IMR-90 (cell line): ENCODE measurements around the gene LCP1. TPM values are rescaled to one million over a fixed set of nuclear protein-coding genes. Genes with fewer than 3 reads are reported as not detected.

Source experiments
- ATAC-seq: fragments of 200-7000 bp; cut with Tn5 transposase; 2 replicates; pipeline ENCODE4 v1.9.1; 2020; ENCODE audit warnings: low read depth, mild to moderate bottlenecking, moderate library complexity
- BruUV-seq: library from RNA; stranded (reverse); fragments of 400-500 nt; replicated peaks from 2 replicates; lab custom pipeline; 2021; lab: Mats Ljungman, UMichigan
- CTCF ChIA-PET: fragments of 300-600 bp; formaldehyde crosslinking; extraction: SDS; loops from one replicate; lab custom pipeline; 2021; ENCODE audit warnings: antibody characterized with exemption; lab: Yijun Ruan, JAX
- POLR2A ChIA-PET: fragments of 300-600 bp; sonication (Branson Sonifier 250); formaldehyde crosslinking; loops from one replicate; lab custom pipeline; 2022; ENCODE audit warnings: antibody characterized with exemption; ENCODE audit not compliant: unreplicated experiment; lab: Charles Lee
- DNase-seq: peaks from one replicate; pipeline ENCODE4 v3.0.0; 2013
- H2AFZ ChIP-seq: replicated peaks from 2 replicates; pipeline ENCODE3; 2013; ENCODE audit warnings: low read length, mild to moderate bottlenecking; ENCODE audit not compliant: poor library complexity
- H2AK5ac ChIP-seq: 2 replicates; pipeline ENCODE4 v1.6.1; 2013; ENCODE audit warnings: low read depth, low read length, inconsistent platforms
- H2AK9ac ChIP-seq: replicated peaks from 2 replicates; pipeline ENCODE3; 2013; ENCODE audit warnings: mild to moderate bottlenecking, low read depth, low read length, moderate library complexity; ENCODE audit not compliant: poor library complexity
- H2BK120ac ChIP-seq: 2 replicates; pipeline ENCODE4 v1.6.1; 2013; ENCODE audit warnings: low read depth, low read length, inconsistent platforms
- H2BK15ac ChIP-seq: 3 replicates; pipeline ENCODE4 v1.6.1; 2013; ENCODE audit warnings: low read depth, low read length, inconsistent platforms
- H2BK20ac ChIP-seq: 2 replicates; pipeline ENCODE4 v1.6.1; 2013; ENCODE audit warnings: low read depth, mild to moderate bottlenecking, inconsistent platforms, low read length, moderate library complexity
- H2BK5ac ChIP-seq: 2 replicates; pipeline ENCODE4 v1.6.1; 2013; ENCODE audit warnings: mild to moderate bottlenecking, low read depth, low read length, inconsistent platforms; ENCODE audit not compliant: poor library complexity, severe bottlenecking
- H3K14ac ChIP-seq: replicated peaks from 2 replicates; pipeline ENCODE4 v1.6.1; 2013; ENCODE audit warnings: low read depth, low read length, inconsistent platforms
- H3K18ac ChIP-seq: 2 replicates; pipeline ENCODE4 v1.6.1; 2013; ENCODE audit warnings: low read depth, low read length, control low read depth
- H3K23ac ChIP-seq: 2 replicates; pipeline ENCODE4 v1.6.1; 2013; ENCODE audit warnings: low read depth, low read length, inconsistent platforms
- H3K27ac ChIP-seq: 2 replicates; pipeline ENCODE4 v1.5.1; 2013; ENCODE audit warnings: mild to moderate bottlenecking, control low read depth, low read length; ENCODE audit not compliant: insufficient read depth
- H3K27me3 ChIP-seq: 2 replicates; pipeline ENCODE4 v1.6.1; 2013; ENCODE audit warnings: low read length; ENCODE audit not compliant: control insufficient read depth, insufficient read depth
- H3K36me3 ChIP-seq: 2 replicates; pipeline ENCODE4 v1.6.1; 2013; ENCODE audit warnings: low read length, mixed read lengths; ENCODE audit not compliant: control insufficient read depth, insufficient read depth
- H3K4ac ChIP-seq: 2 replicates; pipeline ENCODE4 v1.6.1; 2013; ENCODE audit warnings: low read depth, low read length, inconsistent platforms
- H3K4me1 ChIP-seq: 2 replicates; pipeline ENCODE4 v1.6.1; 2013; ENCODE audit warnings: low read length, mixed read lengths; ENCODE audit not compliant: control insufficient read depth, insufficient read depth
- H3K4me2 ChIP-seq: 2 replicates; pipeline ENCODE4 v1.6.1; 2013; ENCODE audit warnings: low read depth, mild to moderate bottlenecking, control low read depth, low read length, moderate library complexity
- H3K4me3 ChIP-seq: 2 replicates; pipeline ENCODE4 v1.5.1; 2013; ENCODE audit warnings: low read depth, mild to moderate bottlenecking, control low read depth, low read length, moderate library complexity; ENCODE audit not compliant: insufficient read depth
- H3K56ac ChIP-seq: 2 replicates; pipeline ENCODE4 v1.6.1; 2013; ENCODE audit warnings: low read length, inconsistent platforms; ENCODE audit not compliant: insufficient read depth; ENCODE audit errors: extremely low read depth
- H3K79me1 ChIP-seq, 2 experiments: 2 replicates each; pipeline ENCODE4 v1.6.1; 2013; ENCODE audit warnings: low read length in 2 of 2, inconsistent platforms in 1 of 2, low read depth in 1 of 2
- H3K9ac ChIP-seq: 2 replicates; pipeline ENCODE4 v1.6.1; 2013; ENCODE audit warnings: low read depth, low read length, control low read depth
- H3K9me1 ChIP-seq: 2 replicates; pipeline ENCODE4 v1.6.1; 2013; ENCODE audit warnings: low read length, inconsistent platforms; ENCODE audit not compliant: insufficient read depth
- H3K9me3 ChIP-seq: 2 replicates; pipeline ENCODE4 v1.6.1; 2013; ENCODE audit warnings: low read length; ENCODE audit not compliant: control insufficient read depth, insufficient read depth
- H4K20me1 ChIP-seq: 2 replicates; pipeline ENCODE4 v1.6.1; 2013; ENCODE audit warnings: low read length, inconsistent platforms; ENCODE audit not compliant: insufficient read depth
- H4K5ac ChIP-seq: 2 replicates; pipeline ENCODE4 v1.6.1; 2013; ENCODE audit warnings: mild to moderate bottlenecking, low read depth, low read length, control low read depth
- H4K8ac ChIP-seq, 2 experiments: 2 replicates each; pipeline ENCODE4 v1.6.1; 2013; ENCODE audit warnings: low read depth in 2 of 2, low read length in 2 of 2, control low read depth in 1 of 2, inconsistent platforms in 1 of 2
- H4K91ac ChIP-seq: 2 replicates; pipeline ENCODE4 v1.6.1; 2013; ENCODE audit warnings: low read depth, low read length, inconsistent platforms; ENCODE audit not compliant: insufficient read depth
- BHLHE40 ChIP-seq: fragments of 150-350 bp; IDR thresholded peaks from 2 replicates; pipeline ENCODE4 v1.6.1; 2016; ENCODE audit warnings: mild to moderate bottlenecking, low read depth, low read length
- MAFK ChIP-seq: IDR thresholded peaks from 2 replicates; pipeline ENCODE4 v1.6.1; 2012; ENCODE audit warnings: low read depth, low read length, improper control_type of control experiment
- MAZ ChIP-seq: IDR thresholded peaks from 2 replicates; pipeline ENCODE4 v1.6.1; 2012; ENCODE audit warnings: low read depth, mild to moderate bottlenecking, low read length, improper control_type of control experiment, moderate library complexity, borderline replicate concordance
- WGBS, 2 experiments: methylation state at CpG; one replicate each; pipeline versions ENCODE4 v1.1.5 to v1.1.7; 2013; ENCODE audit warnings: missing lambda C conversion rate in 2 of 2; ENCODE audit not compliant: insufficient read length in 1 of 2; ENCODE audit errors: extremely low coverage in 2 of 2; 5-methylcytosine and 5-hydroxymethylcytosine counted together
- dilution Hi-C: fragments of 300-500 bp; cut with HindIII; formaldehyde crosslinking; loops from one replicate; pipeline ENCODE4 v1.14.3; 2018; ENCODE audit warnings: low sequenced_read_pairs; ENCODE audit not compliant: unreplicated experiment
- in situ Hi-C: fragments of 300-500 bp; cut with MboI; formaldehyde crosslinking; loops from 3 replicates; pipeline ENCODE4 v1.14.3; 2019; ENCODE audit warnings: low sequenced_read_pairs, inconsistent platforms, mixed read lengths
- intact Hi-C: fragments of 100-400 bp; cut with micrococcal nuclease; formaldehyde crosslinking; loops from 2 replicates; pipeline ENCODE4 v1.10.0; 2022
- polyA plus RNA-seq, 3 experiments: library from polyadenylated mRNA; depleted of rRNA; stranded (reverse); fragments of >200 nt; gene quantifications; 2 replicates each; pipeline ENCODE4 v1.2.3, GENCODE V29; 2012; ENCODE audit warnings: low replicate concordance in 1 of 3
- total RNA-seq: library from RNA; depleted of rRNA; stranded (reverse); fragments of >200 nt; gene quantifications from 2 replicates; pipeline ENCODE4 v1.2.3, GENCODE V29; 2012
- TF ChIP-seq, protein P1 (sequence below): fragments of 150-350 bp; IDR thresholded peaks from 2 replicates; pipeline ENCODE4 v1.6.1; 2016; ENCODE audit warnings: low read depth, mild to moderate bottlenecking, low read length, moderate library complexity, borderline replicate concordance

The LCP1 gene
- total and polyA plus RNA-seq, 2 of the 4 experiments (the other 2 are of a cell fraction): not detected

GRCh38 chr13:46160065-46160464 lies 21.9 kb downstream of the LCP1 start:
- Histone ChIP-seq H2AK5ac (no peak overlapping the region), H2AK9ac (no peak overlapping the region), H2BK20ac (no peak overlapping the region), H3K4me2 (no peak overlapping the region), H3K9me3 (no peaks in the 10 kb centered on the region), H3K9me1 (no peaks in the 10 kb centered on the region), H3K4ac (no peak overlapping the region), H3K23ac (no peak overlapping the region), H2BK15ac (no peak overlapping the region), H3K4me3 (no peak overlapping the region), H3K56ac (no peak overlapping the region), H3K79me1 (no peaks in the 10 kb centered on the region), H3K27me3 (peaks cover 2% of the 10 kb centered on the region; the same call in 1 of the 2 replicates), H2BK5ac (no peak overlapping the region), H2AFZ (no peak overlapping the region), H3K4me1 (no peaks in the 10 kb centered on the region), H4K91ac (no peak overlapping the region), H3K14ac (no peak overlapping the region), H4K20me1 (no peaks in the 10 kb centered on the region), H4K5ac (no peak overlapping the region), H4K8ac (no peak overlapping the region), H3K27ac (no peak overlapping the region), H3K18ac (no peak overlapping the region), H3K36me3 (no peaks in the 10 kb centered on the region), H3K9ac (no peak overlapping the region), H2BK120ac (no peak overlapping the region)
- ChIA-PET POLR2A (no interaction called here), CTCF (interaction anchor here (1.1 to 1.5 kb wide), 4 partner anchors 9 to 19 kb away, joined by 3 to 6 read pairs (median 6); no protein-coding TSS in a partner anchor)
- TF ChIP-seq BHLHE40 (no peak), MAFK (no peak), MAZ (no peak)
- TF ChIP-seq, protein P1, sequence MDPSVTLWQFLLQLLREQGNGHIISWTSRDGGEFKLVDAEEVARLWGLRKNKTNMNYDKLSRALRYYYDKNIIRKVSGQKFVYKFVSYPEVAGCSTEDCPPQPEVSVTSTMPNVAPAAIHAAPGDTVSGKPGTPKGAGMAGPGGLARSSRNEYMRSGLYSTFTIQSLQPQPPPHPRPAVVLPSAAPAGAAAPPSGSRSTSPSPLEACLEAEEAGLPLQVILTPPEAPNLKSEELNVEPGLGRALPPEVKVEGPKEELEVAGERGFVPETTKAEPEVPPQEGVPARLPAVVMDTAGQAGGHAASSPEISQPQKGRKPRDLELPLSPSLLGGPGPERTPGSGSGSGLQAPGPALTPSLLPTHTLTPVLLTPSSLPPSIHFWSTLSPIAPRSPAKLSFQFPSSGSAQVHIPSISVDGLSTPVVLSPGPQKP: no peak
- dilution Hi-C loops (no loop called here), in situ Hi-C loops (no loop called here), intact Hi-C loops (loop anchor here (1.0 kb wide), 2 partner anchors 161 to 537 kb away; no protein-coding TSS in a partner anchor)
- no CpG with 5 or more reads among the region's 4 CpGs for WGBS, 2 experiments
- no peak for ATAC-seq
- no peak for DNase-seq
- BruUV-seq: no TSS peak
